GM18517 (cell line): ENCODE data around the gene CCDC12.

Source experiments
- ATAC-seq: cut with Tn5 transposase; IDR thresholded peaks from one replicate; pipeline ENCODE4 v1.9.1; 2021; ENCODE audit warnings: mild to moderate bottlenecking, moderate library complexity; ENCODE audit not compliant: unreplicated experiment

CCDC12 gene

GRCh38 chr3:46910166-46910760, 66.3 kb downstream of the CCDC12 start:
- no peak for ATAC-seq

DNA sequence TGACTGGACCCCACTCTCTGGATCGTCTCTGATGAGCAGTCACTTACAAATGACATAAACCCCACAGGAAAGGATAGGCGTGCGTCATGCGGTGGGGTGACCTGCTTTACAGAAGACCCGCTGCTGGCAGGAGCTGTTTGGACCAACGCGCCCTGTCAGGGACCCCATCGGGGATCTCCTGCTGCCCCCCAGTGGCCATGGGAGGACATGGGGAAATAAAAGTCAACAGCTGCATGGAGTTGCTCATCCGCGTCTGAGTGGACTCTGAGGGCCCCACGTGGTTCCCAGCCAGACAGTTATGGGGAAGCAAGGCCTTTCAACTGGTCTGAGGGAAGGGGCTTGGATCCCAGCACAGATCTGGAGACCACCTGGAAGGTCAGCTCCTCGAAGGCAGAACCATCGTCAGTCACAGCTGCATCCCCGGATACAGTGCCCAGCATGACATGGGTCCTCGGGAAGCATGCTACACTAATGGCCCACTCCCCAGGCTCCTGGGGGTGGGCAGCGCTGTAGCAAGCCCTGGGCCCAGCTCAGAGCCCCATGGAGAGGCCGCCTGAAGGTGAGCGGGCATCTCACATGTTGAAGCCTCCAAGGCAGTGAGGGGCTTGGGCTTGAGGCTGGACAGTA, 66.9 kb downstream of the CCDC12 start:
- no peak for ATAC-seq

GRCh38 chr3:46908986-46909534, 67.5 kb downstream of the CCDC12 start:
- ATAC-seq = no peak

DNA sequence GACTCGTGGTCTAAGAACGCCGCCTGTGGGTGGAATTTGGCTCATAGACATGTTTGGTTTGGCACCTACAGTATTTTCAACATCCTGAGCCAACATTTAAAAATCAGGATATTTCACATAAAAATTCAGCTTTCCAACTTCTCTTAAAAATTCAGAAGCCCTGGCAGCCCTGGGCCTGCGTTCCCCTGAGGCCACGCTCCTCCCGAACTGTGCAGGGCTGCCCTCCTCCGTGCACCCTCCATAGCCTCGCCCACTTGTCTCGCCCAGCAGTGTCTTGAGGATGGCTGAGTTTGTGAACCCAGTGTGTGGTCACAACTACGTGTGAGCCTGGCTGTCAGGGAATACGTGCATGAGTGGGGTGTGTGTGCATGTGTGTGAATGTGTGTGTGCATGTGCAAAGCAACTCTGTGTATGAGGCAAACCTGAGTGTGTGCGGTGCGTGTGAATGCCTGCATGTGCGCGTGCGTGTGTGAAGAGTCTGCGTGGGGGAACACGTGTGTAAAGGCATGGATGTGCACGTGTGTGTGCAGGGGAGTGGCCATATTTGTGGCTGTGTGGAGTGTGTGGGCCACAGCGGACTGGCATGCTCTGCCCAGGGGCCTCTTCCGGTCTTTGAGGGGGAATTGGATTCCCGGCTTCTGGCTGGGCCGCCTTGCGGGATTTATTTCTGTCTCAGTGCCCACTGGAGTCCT, 68.1 kb downstream of the CCDC12 start:
- no peak for ATAC-seq

DNA sequence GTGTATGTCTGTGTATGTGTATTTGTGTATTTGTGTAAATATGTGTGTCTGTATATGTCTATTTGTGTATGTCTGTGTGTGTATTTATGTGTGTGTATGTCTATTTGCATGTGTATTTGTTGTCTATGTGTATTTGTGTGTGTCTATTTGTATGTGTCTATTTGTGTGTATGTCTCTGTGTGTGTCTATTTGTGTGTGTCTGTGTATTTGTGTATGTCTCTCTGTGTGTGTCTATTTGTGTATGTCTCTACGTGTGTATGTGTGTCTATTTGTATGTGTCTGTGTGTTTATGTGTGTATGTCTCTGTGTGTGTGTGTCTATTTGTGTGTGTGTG, 68.6 kb downstream of the CCDC12 start:
- ATAC-seq = no peak

- no peak for ATAC-seq
These were observed 69.3 kb downstream of the CCDC12 start for GRCh38 chr3:46907271-46907670.

- no peak for ATAC-seq
These were observed 70.0 kb downstream of the CCDC12 start for GRCh38 chr3:46906471-46907058.

- no peak for ATAC-seq
These were observed 70.7 kb downstream of the CCDC12 start for GRCh38 chr3:46905661-46906451.

GRCh38 chr3:46905213-46905560, 71.4 kb downstream of the CCDC12 start:
- no peak for ATAC-seq

GRCh38 chr3:46904303-46905212, 72.0 kb downstream of the CCDC12 start:
- no peak for ATAC-seq

GRCh38 chr3:46903341-46904302, 72.9 kb downstream of the CCDC12 start:
- ATAC-seq = no peak

- ATAC-seq = no peak
These were observed 74.3 kb downstream of the CCDC12 start for GRCh38 chr3:46902188-46902631.

DNA sequence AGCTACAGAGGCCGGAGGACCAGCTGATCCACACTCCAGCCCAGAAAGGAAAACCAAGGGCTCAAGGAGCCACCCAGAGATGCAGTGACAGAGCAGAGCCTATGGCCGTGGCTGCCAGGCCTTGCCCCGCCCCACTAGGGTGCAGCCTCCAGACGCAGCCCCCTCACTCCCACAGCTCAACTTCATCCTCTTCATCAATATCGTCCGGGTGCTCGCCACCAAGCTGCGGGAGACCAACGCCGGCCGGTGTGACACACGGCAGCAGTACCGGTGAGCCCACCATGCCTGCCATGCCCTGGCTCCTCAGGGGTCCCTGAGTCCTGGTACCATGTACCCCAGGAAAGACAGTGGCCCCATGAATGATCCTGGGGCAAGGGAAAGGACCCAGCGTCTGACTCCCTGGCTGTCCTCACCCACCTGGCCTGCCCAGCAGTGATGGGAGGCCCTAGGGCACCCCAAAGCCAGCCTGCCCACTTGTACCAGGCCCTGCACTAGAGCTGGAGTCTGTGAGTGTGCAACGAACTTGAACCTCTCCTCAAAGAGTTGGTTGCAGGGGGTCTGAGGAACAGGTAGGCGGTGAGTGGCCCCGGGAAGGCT, 74.9 kb downstream of the CCDC12 start:
- ATAC-seq = no peak

- no peak for ATAC-seq
These were observed 75.5 kb downstream of the CCDC12 start for GRCh38 chr3:46901061-46901460.

GRCh38 chr3:46900356-46900755, 76.2 kb downstream of the CCDC12 start:
- ATAC-seq = no peak

GRCh38 chr3:46900007-46900292, 76.6 kb downstream of the CCDC12 start:
- no peak for ATAC-seq

DNA sequence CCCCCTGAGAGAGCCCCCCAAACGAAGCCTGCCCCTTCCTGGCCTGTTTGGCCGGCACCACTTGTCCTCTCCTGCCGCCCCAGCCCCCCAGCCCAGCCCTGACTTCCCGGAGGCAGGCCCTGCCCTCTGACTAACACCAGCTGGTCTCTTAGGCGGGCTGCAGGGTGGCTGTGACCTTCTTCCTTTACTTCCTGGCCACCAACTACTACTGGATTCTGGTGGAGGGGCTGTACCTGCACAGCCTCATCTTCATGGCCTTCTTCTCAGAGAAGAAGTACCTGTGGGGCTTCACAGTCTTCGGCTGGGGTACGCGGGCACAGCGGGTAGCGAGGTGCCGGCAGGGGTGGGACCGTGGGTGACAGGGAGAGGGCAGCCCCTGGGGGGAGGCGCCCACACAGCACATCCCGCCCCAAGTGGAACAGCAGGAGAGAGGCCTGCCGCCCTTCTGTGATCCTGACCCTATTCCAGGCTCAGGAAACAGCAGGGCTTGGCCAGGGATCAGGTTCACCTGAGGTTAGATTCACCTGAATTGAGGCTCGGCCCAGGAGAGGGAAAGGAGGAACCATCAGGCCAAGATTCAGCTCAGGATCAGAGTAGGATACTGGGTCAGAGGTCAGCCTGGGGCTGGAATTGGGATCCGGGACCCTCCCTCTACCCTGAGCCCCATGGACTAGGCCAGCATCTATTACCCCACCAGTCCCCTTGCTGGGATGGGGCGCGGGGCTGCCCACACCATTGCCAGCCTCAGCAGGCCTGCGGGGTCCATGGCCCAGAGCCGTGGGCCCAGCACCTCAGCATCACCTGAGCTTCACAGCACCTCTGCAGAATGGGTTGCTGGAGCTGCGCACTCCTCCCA, 77.2 kb downstream of the CCDC12 start:
- ATAC-seq = no peak
